ENCODE results near the gene AOPEP. TPM values are rescaled to one million over a fixed set of nuclear protein-coding genes. Genes with fewer than 3 reads are reported as not detected.

AOPEP gene
- total and polyA plus RNA-seq, 2 of the 13 experiments (the other 11 are each of a cell fraction or from before 2014, with no cell fraction given), result 22.2 to 41.6 TPM

DNA sequence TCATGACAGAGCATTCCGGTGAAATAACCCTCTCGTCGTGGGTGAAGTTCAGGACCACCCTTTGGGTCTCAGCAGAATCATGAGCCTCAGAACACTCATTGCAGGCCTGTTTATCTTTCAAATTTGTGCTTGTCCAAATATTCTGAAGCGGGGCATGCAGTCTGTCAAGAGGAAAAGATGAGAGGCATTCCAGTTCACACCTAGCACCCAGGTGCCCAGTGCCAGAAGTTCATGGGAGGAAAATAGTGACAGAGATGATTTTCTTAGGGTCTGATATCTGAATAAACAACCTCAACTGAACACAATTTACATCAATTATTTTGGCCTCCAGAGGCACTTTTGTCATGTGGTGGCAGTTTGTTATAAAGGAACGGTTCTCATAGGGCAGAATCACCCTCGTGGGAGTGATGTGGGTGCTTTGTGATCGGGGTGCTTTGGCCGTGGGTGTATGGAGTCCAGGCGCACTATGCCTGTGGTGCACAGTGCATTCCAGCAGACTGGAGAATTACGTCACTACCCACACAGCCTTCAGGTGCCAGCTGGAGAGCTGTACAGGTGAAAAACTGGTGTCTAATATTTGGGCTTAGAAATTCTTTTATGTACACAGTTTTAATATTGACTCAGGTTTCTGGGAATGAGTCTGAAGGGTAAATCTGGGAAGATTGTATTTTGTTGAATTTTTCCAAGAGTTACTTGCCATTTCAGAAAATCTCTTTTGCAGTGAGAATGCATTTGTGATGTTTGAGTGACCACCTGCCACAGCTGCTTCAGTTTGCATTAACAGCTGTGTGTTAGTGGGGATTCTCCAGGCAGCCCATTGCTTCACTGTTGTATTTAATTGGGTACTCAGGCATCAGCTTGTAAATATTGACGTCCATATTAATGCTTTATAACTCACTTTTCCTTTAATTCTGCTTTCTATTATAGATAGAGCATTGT lies 301.7 kb downstream of the AOPEP start (continued):
- no peak for TF ChIP-seq ZNF562 (CRISPR knock-in tag; IDR thresholded peaks at IDR 0.05; ENCODE audit: borderline replicate concordance)
- peak; percentile 61 for TF ChIP-seq RBM22 (optimal IDR thresholded peaks at IDR 0.05; ENCODE audit: low read length)
- no peak for TF ChIP-seq NRL (CRISPR knock-in tag; IDR thresholded peaks at IDR 0.05; ENCODE audit: borderline replicate concordance)
- 0 out of 2 replicates have a peak, but pooled peaks have one; percentile 34 for TF ChIP-seq ZNF670 (CRISPR knock-in tag; IDR thresholded peaks at IDR 0.05; ENCODE audit: borderline replicate concordance)
- TF ChIP-seq SALL1 (CRISPR knock-in tag; IDR thresholded peaks at IDR 0.05), result peak; percentile 30; the same call in 1 of the 2 replicates
- TF ChIP-seq POLR2G (IDR thresholded peaks at IDR 0.05; ENCODE audit: low read depth, low read length), result no peak
- TF ChIP-seq, protein P1, sequence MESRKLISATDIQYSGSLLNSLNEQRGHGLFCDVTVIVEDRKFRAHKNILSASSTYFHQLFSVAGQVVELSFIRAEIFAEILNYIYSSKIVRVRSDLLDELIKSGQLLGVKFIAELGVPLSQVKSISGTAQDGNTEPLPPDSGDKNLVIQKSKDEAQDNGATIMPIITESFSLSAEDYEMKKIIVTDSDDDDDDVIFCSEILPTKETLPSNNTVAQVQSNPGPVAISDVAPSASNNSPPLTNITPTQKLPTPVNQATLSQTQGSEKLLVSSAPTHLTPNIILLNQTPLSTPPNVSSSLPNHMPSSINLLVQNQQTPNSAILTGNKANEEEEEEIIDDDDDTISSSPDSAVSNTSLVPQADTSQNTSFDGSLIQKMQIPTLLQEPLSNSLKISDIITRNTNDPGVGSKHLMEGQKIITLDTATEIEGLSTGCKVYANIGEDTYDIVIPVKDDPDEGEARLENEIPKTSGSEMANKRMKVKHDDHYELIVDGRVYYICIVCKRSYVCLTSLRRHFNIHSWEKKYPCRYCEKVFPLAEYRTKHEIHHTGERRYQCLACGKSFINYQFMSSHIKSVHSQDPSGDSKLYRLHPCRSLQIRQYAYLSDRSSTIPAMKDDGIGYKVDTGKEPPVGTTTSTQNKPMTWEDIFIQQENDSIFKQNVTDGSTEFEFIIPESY (CRISPR knock-in tag; IDR thresholded peaks at IDR 0.05), result peak; percentile 56
- no peak for TF ChIP-seq SMC3 (IDR thresholded peaks at IDR 0.05; ENCODE audit: low read length)
- TF ChIP-seq ZKSCAN8 (CRISPR knock-in tag; IDR thresholded peaks at IDR 0.05; ENCODE audit: borderline replicate concordance), result peak; percentile 51; the same call in 1 of the 2 replicates
- TF ChIP-seq, protein P2, sequence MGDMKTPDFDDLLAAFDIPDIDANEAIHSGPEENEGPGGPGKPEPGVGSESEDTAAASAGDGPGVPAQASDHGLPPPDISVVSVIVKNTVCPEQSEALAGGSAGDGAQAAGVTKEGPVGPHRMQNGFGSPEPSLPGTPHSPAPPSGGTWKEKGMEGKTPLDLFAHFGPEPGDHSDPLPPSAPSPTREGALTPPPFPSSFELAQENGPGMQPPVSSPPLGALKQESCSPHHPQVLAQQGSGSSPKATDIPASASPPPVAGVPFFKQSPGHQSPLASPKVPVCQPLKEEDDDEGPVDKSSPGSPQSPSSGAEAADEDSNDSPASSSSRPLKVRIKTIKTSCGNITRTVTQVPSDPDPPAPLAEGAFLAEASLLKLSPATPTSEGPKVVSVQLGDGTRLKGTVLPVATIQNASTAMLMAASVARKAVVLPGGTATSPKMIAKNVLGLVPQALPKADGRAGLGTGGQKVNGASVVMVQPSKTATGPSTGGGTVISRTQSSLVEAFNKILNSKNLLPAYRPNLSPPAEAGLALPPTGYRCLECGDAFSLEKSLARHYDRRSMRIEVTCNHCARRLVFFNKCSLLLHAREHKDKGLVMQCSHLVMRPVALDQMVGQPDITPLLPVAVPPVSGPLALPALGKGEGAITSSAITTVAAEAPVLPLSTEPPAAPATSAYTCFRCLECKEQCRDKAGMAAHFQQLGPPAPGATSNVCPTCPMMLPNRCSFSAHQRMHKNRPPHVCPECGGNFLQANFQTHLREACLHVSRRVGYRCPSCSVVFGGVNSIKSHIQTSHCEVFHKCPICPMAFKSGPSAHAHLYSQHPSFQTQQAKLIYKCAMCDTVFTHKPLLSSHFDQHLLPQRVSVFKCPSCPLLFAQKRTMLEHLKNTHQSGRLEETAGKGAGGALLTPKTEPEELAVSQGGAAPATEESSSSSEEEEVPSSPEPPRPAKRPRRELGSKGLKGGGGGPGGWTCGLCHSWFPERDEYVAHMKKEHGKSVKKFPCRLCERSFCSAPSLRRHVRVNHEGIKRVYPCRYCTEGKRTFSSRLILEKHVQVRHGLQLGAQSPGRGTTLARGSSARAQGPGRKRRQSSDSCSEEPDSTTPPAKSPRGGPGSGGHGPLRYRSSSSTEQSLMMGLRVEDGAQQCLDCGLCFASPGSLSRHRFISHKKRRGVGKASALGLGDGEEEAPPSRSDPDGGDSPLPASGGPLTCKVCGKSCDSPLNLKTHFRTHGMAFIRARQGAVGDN (CRISPR knock-in tag; IDR thresholded peaks at IDR 0.05), result peak; percentile 14; the same call in 1 of the 2 replicates
- TF ChIP-seq GATAD2A (CRISPR knock-in tag; IDR thresholded peaks at IDR 0.05), result peak; percentile 44
- 0 out of 2 replicates have a peak, but pooled peaks have one; percentile 41 for TF ChIP-seq HNF4A (CRISPR knock-in tag; IDR thresholded peaks at IDR 0.05)
- TF ChIP-seq, protein P3, sequence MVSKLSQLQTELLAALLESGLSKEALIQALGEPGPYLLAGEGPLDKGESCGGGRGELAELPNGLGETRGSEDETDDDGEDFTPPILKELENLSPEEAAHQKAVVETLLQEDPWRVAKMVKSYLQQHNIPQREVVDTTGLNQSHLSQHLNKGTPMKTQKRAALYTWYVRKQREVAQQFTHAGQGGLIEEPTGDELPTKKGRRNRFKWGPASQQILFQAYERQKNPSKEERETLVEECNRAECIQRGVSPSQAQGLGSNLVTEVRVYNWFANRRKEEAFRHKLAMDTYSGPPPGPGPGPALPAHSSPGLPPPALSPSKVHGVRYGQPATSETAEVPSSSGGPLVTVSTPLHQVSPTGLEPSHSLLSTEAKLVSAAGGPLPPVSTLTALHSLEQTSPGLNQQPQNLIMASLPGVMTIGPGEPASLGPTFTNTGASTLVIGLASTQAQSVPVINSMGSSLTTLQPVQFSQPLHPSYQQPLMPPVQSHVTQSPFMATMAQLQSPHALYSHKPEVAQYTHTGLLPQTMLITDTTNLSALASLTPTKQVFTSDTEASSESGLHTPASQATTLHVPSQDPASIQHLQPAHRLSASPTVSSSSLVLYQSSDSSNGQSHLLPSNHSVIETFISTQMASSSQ (IDR thresholded peaks at IDR 0.05; ENCODE audit: low read depth), result no peak
- TF ChIP-seq, protein P3 (CRISPR knock-in tag; IDR thresholded peaks at IDR 0.05; ENCODE audit: borderline replicate concordance), result peak; percentile 26; the same call in 1 of the 2 replicates
- TF ChIP-seq AGO2 (optimal IDR thresholded peaks at IDR 0.05; ENCODE audit: low read depth, low read length), result peak; percentile 37
- peak; percentile 61; the same call in 1 of the 2 replicates for TF ChIP-seq CEBPG (CRISPR knock-in tag; IDR thresholded peaks at IDR 0.05)
- TF ChIP-seq TBX2 (CRISPR knock-in tag; IDR thresholded peaks at IDR 0.05; ENCODE audit: borderline replicate concordance), result 0 out of 2 replicates have a peak, but pooled peaks have one; percentile 38
- TF ChIP-seq CBX5 (CRISPR knock-in tag; IDR thresholded peaks at IDR 0.05; ENCODE audit: borderline replicate concordance), result peak; percentile 26; the same call in 1 of the 2 replicates
- TF ChIP-seq CHD4 (IDR thresholded peaks at IDR 0.05; ENCODE audit: borderline replicate concordance, low read length), result no peak
